Loucy (cell line): ENCODE measurements around the gene ZNF341.

Experiments used
- CTCF ChIP-seq: fragments of 200-600 bp; sonication (generic); conservative IDR thresholded peaks from 2 replicates; pipeline ENCODE4 v1.5.1; 2014; ENCODE audit warnings: mild to moderate bottlenecking, antibody characterized with exemption, low read length
- EZH2phosphoT487 ChIP-seq: fragments of 200-600 bp; IDR thresholded peaks from 2 replicates; pipeline ENCODE4 v1.6.1; 2018; ENCODE audit warnings: antibody characterized with exemption, mild to moderate bottlenecking, moderate library complexity, borderline replicate concordance

DNA sequence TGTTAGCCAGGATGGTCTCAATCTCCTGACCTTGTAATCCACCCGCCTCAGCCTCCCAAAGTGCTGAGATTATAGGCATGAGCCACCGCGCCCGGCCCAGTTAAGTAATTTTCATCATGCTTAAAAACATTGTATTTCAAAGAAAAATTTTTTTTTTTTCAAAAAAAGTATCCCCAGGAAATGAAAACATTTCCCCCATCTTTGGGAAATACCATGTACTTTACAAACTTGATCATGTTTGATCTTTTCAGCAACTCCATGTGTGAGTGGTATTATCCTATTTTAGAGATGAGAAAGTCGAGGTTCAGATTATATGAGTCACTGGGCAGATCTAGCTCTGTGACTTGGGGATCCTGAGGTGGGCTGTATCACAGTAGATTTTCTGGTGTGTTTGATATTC is 91.2 kb downstream of the ZNF341 start:
- TF ChIP-seq CTCF (no peak), EZH2phosphoT487 (no peak)
